NCI-H82 (cell line): ENCODE results near the gene CFP.
"Not testable (repeated sequence)": the region's sequence is repeated elsewhere in the genome, so short reads cannot be mapped to it uniquely, and the experiment has no call there.

Experiments
- DNase-seq: peaks from one replicate; lab custom pipeline; 2025; lab: John Stamatoyannopoulos, UW

CFP gene

DNA sequence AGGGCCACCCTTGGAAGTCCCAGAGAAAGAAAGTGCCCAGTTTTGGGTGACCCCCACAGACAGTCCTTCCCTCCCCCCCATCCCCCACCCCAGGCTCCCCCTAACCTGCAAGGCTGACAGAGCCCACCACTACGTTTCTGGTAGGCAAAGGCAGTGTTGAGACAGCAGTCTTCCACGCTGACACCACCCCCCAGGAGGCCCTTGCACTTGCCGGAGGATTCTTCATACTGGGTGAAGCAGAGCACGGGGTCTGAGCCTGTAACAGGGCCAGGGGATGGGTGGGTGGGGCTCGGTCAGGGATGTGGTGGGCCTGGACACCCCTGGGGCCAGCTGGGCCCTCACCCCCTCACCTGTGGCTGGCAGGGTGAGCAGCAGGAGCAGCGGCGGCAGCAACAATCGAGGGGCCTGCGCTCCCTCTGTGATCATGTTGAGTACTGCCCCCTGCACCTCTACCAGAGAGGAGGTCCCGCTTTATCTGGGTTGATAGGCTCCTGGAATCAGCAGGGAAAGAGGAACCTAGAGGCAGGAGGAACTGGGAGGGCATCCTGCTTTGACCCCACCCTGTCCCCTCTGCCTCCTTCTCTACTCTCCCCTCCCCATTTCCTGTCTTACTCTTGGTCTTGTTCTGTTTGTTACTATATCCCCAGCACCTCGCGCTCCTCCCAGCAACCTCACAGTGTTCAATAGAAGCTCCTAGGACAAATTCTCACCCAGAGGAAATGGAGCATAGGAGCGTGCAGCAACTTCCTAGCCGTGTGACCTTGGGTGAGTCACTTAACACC is at the start of gene CFP:
CFP (minus strand) TSS at position 512 of the 782 bp plus-strand sequence; CDS start at position 426, 86 bp downstream.
- DNase-seq = no peak

GRCh38 chrX:47675959-47676859 is 46.5 kb upstream of the CFP start:
- DNase-seq = peak; percentile 24

- no peak for DNase-seq
Measured at GRCh38 chrX:47674776-47675175, 45.0 kb upstream of the CFP start.

- not testable (repeated sequence) for DNase-seq
Measured at GRCh38 chrX:47665797-47666196, 36.1 kb upstream of the CFP start.

DNA sequence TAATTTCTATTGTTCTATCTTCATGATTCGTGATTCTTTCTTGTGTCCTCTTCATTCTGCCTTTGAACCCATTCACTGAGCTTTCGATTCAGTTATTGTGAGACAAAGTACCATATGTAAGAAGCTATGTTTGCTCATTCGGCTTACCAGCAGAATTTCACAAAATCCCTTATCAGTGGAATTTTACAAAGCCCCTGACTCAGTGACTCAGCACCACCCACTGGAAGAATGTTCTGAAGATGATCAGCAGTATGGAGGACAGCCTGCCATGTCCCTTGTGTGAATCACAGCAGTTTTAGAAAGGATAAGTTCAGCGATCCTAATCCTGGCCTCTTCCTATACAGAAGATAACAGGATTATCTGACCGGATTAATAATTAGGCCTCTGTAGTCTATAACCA is 35.0 kb upstream of the CFP start:
- DNase-seq = peak; percentile 94

GRCh38 chrX:47662144-47662657 is 32.5 kb upstream of the CFP start:
- DNase-seq = no peak

DNA sequence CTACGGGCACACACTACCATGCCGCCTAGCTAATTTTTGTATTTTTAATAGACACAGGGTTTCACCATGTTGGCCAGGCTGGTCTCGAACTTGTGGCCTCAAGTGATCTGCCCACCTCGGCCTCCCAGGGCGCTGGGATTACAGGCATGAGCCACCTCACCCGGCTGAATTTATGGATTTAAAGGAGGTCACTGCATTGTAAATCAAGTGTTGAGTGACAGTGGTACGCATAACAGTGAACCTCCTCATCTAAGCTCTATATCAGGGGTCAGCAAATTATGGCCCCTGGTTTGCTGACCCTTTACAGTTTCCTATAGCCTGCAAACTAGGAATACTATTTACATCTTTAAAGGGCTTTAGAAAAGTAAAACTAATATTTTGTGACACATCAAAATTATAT is 31.8 kb upstream of the CFP start:
- no peak for DNase-seq

DNA sequence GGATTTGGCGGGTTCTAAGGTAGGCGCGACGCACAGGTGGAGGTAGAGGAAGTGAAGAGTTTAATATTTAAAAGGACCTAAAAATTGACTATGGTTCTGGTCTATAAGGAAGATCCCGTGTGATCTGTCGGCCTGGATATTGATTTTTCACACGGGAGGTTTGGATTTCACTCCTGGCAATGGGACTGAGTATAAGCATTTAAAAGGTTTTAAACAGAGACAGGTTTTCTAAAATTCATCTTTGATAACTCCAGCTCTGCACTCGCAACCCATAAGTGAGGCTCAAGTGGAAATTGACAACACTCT is 29.6 kb upstream of the CFP start:
- no peak for DNase-seq

GRCh38 chrX:47658684-47659420 is 29.1 kb upstream of the CFP start, which contains the start of gene UXT:
Gene UXT (minus strand): TSS chrX:47659180. CDS start chrX:47658927, 253 bp downstream.
- peak; percentile 98 for DNase-seq

- DNase-seq = no peak
Measured at GRCh38 chrX:47658301-47658683, 28.6 kb upstream of the CFP start.

DNA sequence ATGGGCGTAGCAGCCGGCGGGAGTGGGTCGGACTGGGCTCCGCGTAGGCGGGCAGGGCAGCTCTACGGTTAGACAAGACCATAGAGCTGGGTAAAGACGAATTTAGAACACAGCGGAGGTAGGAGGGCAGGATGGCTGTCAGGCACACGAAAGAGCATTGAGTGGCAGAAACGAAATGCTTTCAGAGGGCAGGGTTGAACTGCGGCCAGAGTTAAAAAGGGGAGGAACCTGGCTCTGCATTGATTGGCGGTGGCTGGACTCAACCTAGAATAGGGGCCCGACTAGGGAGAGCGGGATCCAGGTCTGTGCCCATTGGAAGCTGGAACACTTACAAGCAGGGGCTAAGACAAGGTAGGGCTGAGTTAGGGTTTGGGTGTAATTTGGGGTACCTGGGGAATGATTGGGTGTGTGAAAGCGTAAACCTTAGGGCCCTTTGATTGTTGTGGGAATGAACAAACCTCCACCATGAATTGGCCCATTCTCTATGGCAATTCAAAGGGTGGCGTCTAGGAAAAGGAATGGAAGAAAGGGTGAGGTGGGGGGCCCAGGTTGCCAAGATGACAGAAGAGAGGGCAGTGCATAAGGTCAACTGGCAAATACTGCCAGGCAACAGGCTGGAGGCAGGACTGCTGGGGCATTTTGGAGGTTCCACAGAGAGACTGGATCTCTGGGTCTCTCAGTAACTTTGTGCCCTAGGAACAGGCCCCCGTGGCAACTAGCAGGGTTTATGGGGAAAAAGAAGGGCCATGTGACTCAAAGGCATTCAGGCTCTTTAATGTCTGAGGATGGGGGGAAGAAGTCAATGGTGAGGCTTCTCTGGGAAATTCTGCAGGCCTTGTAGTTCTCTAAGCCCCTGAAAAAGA is 21.5 kb upstream of the CFP start:
- DNase-seq = no peak

- peak; percentile 99 for DNase-seq
Measured at GRCh38 chrX:47650164-47651042, 20.7 kb upstream of the CFP start, which contains the start of gene ELK1. Gene ELK1 (minus strand): TSS chrX:47650563. CDS start chrX:47641441, 9,122 bp downstream.

- peak; percentile 33 for DNase-seq
Measured at GRCh38 chrX:47649781-47650163, 20.0 kb upstream of the CFP start.

DNA sequence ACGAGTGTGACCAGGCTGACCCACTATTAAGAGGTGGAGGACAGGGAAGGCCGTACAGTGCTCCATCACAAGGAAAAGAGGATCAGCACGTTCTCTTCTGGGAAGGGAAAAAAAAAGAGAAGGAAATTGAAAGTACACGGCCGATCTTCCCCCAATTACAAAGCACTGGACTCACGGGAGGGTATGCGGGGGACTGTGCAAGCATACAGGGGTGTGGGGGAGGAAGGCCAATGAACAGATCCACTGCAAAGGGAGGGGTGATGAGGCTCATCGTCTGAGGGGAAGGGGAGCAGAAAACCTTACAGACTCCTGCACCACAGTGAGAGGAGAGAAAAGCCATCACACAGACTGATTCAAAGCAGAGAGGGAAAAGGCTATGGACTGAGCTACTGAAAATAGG is 19.5 kb upstream of the CFP start:
- DNase-seq = no peak

DNA sequence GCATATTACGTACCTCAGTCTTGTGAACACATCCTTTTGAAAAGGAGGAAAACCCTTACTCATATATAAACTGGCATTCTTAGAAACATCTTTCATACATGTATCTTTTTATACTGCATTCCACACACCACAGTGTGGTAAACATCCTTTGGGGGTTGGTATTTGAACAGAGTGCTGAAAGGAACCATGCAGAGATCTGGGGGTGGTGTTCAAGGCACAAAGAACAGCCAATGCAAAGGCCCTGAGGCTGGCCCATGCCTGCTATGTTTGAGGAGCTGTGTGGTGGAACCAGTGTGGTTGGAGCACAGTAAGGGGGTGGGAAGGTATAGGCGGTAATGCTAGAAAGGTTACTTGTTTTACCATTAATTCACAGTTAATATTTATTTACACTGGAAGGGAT is 18.6 kb upstream of the CFP start:
- no peak for DNase-seq

- no peak for DNase-seq
Measured at GRCh38 chrX:47646636-47647035, 16.9 kb upstream of the CFP start.

- DNase-seq = no peak
Measured at GRCh38 chrX:47645530-47645929, 15.8 kb upstream of the CFP start.

DNA sequence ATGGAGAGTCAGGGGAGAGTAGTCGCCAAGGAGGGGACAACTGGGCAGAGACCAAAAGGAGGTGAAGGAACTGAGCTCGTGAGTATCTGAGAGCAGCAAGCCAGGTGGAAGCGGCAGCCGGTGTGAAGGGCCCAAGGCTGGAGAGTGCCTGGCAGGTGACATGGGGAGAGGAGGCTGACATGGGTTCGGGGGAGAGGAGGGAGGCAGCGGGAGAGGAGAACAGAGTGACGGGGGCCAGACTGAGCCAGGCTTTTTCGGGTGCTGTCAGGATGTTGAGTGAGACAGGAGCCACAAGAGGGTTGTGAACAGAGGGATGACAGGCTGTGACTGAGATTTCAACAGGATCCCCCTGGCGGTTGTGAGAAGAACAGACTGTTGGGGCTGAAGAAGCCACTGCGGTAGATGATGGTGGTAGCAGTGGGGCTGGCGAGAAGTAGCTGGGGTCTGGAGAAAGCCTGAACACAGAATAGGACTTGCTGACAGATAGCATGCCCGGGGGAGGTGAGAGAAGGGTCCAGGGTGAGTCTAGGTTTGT is 14.9 kb upstream of the CFP start:
- DNase-seq = peak; percentile 51

DNA sequence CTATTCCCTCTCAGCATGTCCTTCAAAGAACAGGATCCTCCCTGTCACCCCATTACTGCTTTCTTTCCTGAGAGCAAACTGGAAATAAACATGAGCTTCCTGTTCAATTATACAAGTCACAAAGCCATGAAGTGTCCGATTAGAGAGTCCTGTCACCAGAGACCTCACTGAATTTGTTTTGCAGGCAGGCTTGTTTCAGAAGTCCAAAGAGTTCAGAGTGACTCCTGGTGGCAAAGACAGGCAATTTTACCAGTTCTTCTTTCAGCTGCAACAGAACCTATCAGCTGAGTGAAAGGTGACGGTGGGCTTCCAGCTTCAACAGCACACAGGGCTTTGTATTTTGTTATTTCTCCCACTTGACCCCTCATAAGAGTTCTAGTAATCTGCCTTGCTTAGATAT is 14.2 kb upstream of the CFP start:
- DNase-seq = no peak

DNA sequence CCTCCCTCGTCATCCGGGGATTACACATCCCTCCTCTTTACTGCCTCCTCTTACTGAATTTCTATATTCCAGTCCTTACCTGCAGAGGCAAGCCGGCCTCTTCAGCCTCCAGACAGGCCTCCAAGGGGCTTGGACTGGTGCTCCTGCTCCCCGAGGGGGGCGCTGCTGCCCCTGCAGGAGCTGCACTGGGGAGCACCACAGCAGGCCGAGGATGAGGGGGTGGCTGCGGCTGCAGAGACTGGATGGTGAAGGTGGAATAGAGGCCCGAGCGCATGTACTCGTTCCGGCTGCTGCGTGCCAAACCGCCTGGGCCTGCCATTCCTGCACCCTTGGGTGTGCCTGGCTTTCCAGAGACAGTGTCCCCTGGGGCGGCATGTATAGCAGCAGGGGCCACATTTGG is 9.1 kb upstream of the CFP start:
- no peak for DNase-seq
